Subcutaneous adipose tissue (tissue), 4 donors: ENCODE results near the gene PHF8. TPM values are rescaled to one million over a fixed set of nuclear protein-coding genes. Genes with fewer than 3 reads are reported as not detected.

Experiments used
- CTCF ChIP-seq: fragments of 450-650 bp; IDR thresholded peaks from one replicate; pipeline ENCODE4 v1.5.1; 2016; ENCODE audit warnings: low read depth, mild to moderate bottlenecking, control low read depth, antibody characterized with exemption, moderate library complexity
- total RNA-seq, 4 donors: library from RNA; depleted of rRNA; stranded (reverse); fragments of >200 nt; gene quantifications; one replicate each; pipeline ENCODE4 v1.1.0, GENCODE V29; 2016

The PHF8 gene
- total RNA-seq, 4 donors from 2014 or later = 19.7 to 27.7 (median 24.2) TPM

- no peak for TF ChIP-seq CTCF
These were observed 32.6 kb upstream of the PHF8 start for GRCh38 chrX:54076903-54077302.

GRCh38 chrX:54074826-54075225 lies 30.6 kb upstream of the PHF8 start:
- no peak for TF ChIP-seq CTCF

- no peak for TF ChIP-seq CTCF
These were observed 23.5 kb upstream of the PHF8 start for GRCh38 chrX:54067766-54068165.

GRCh38 chrX:54066841-54067240 lies 22.6 kb upstream of the PHF8 start:
- TF ChIP-seq CTCF = no peak

GRCh38 chrX:54064564-54064963 lies 20.3 kb upstream of the PHF8 start:
- no peak for TF ChIP-seq CTCF

- no peak for TF ChIP-seq CTCF
These were observed 19.1 kb upstream of the PHF8 start for GRCh38 chrX:54063361-54063760.

- TF ChIP-seq CTCF = no peak
These were observed 5.5 kb upstream of the PHF8 start for GRCh38 chrX:54049801-54050200.
